MG63 (cell line): ENCODE results near the gene FPGS. TPM values are rescaled to one million over a fixed set of nuclear protein-coding genes. Genes with fewer than 3 reads are reported as not detected.
A peak's percentile ranks its signal among the peaks of the same experiment; 100 is the strongest.
"Not testable (repeated sequence)": the region's sequence is repeated elsewhere in the genome, so short reads cannot be mapped to it uniquely, and the experiment has no call there.

Experiments
- DNase-seq: peaks from one replicate; pipeline ENCODE4 v3.0.0-alpha.2; 2020
- H3K27me3 ChIP-seq: fragments of 250-450 bp; sonication (Bioruptor Pico); 2 replicates; pipeline ENCODE4 v1.5.1; 2020; ENCODE audit warnings: mild to moderate bottlenecking, moderate library complexity
- H3K36me3 ChIP-seq: fragments of 250-450 bp; sonication (Bioruptor Pico); 2 replicates; pipeline ENCODE4 v1.5.1; 2020; ENCODE audit warnings: mild to moderate bottlenecking, moderate library complexity
- H3K4me3 ChIP-seq: fragments of 250-450 bp; sonication (Bioruptor Pico); 2 replicates; pipeline ENCODE4 v1.5.1; 2020; ENCODE audit warnings: mild to moderate bottlenecking, moderate library complexity
- H3K9me3 ChIP-seq: fragments of 250-450 bp; sonication (Bioruptor Pico); 2 replicates; pipeline ENCODE4 v1.5.1; 2020; ENCODE audit warnings: mild to moderate bottlenecking, moderate library complexity
- total RNA-seq: library from RNA; depleted of rRNA; stranded (reverse); fragments of >200 nt; shearing (Covaris generic); gene quantifications from 2 replicates; pipeline ENCODE4 v1.2.3, GENCODE V29; 2014; ENCODE audit warnings: low replicate concordance; rRNA removed

The FPGS gene, protein sequence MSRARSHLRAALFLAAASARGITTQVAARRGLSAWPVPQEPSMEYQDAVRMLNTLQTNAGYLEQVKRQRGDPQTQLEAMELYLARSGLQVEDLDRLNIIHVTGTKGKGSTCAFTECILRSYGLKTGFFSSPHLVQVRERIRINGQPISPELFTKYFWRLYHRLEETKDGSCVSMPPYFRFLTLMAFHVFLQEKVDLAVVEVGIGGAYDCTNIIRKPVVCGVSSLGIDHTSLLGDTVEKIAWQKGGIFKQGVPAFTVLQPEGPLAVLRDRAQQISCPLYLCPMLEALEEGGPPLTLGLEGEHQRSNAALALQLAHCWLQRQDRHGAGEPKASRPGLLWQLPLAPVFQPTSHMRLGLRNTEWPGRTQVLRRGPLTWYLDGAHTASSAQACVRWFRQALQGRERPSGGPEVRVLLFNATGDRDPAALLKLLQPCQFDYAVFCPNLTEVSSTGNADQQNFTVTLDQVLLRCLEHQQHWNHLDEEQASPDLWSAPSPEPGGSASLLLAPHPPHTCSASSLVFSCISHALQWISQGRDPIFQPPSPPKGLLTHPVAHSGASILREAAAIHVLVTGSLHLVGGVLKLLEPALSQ
- 100 and 115 TPM in 2 replicates for total RNA-seq

DNA sequence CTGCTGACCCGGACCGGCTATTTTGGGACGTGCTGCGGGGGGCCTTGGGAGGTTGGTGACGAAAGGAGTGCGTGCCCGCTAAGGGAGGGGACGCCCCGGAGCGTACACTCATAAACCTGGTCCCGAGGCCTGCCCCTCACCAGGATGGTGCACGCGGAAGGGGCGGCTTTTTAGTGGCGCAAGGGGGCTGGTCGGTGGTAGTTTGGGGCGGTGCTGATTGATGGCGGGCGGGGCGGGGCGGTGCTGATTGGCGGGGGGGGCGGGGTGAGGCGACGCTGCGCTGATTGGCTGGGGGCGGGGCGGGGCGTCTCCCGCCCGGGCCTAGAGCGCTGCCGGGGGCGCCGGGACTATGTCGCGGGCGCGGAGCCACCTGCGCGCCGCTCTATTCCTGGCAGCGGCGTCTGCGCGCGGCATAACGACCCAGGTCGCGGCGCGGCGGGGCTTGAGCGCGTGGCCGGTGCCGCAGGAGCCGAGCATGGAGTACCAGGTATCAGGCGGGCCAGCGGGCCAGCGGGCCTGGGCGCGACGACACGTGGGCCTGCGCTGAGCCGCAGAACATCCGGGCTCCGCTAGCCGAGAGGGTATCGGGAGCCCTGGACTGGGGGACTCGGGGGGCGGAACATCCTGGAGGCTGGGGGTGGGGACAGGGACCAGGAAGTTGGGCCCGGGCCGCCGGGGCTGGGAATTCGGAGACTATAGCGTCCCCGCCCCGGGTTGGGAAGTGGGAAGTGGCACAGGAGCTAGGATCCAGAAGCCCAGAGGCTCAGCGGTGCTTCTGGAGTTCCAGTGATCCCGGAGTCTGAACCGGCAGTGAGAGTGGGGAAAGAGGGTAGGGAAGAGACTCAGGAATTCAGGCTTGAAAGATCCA is at the start of gene FPGS:
FPGS (plus strand) TSS at position 307 of the 868 bp plus-strand sequence; CDS start at position 350, 43 bp downstream.
- Histone ChIP-seq H3K4me3 (peak within 1 kb of the TSS; percentile 84), H3K9me3 (no peaks in the 10 kb centered on the region), H3K27me3 (no peaks in the 10 kb centered on the region), H3K36me3 (peaks cover 33% of the 10 kb centered on the region)
- peak; percentile 92 for DNase-seq

DNA sequence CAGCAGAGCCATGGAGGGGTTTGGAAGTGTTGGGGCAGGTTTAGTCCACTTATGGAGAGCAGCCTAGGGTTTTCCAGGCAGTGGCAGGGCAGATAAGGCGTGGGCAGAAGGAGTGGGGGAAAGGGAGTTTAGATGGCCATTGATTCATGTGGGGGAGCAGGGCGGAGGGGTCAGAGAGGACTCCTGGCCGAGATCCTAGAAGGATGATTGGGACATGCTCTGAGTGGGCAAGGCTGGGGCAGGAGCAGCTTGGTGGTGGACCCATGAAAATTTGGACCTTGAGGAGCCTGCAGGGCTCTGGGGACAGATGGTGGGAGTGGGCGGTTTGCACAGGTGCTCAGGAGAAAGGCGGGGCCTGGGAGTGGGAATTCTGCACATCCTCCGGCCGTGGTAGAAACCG is 49.5 kb upstream of the FPGS start:
- no peak overlapping the region for H3K4me3 ChIP-seq
- peaks cover 11% of the 10 kb centered on the region for H3K27me3 ChIP-seq
- no peak for DNase-seq
- H3K9me3 ChIP-seq = no peaks in the 10 kb centered on the region
- no peaks in the 10 kb centered on the region for H3K36me3 ChIP-seq

DNA sequence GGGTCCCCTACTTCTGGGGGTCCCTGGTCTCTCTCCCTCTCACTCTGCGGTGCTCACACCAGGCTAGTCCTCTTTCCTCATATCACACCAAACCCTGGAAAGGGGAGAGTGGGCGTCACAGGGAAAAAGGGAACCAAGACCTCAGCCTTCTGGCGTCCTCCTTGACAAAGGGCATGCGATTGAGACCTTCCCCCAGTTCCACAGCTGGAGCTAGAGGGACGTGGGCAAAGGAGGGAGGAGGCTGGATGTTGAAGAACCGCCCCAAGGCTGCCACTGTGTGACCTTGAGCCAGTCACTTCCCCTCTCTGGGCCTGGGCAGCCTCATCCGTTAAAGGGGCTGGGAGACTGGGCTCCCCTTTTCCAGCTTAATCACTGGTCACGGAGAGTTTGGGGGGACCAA is 49.1 kb upstream of the FPGS start:
- Histone ChIP-seq H3K4me3 (no peak overlapping the region), H3K27me3 (peaks cover 11% of the 10 kb centered on the region), H3K9me3 (no peaks in the 10 kb centered on the region), H3K36me3 (no peaks in the 10 kb centered on the region)
- no peak for DNase-seq

DNA sequence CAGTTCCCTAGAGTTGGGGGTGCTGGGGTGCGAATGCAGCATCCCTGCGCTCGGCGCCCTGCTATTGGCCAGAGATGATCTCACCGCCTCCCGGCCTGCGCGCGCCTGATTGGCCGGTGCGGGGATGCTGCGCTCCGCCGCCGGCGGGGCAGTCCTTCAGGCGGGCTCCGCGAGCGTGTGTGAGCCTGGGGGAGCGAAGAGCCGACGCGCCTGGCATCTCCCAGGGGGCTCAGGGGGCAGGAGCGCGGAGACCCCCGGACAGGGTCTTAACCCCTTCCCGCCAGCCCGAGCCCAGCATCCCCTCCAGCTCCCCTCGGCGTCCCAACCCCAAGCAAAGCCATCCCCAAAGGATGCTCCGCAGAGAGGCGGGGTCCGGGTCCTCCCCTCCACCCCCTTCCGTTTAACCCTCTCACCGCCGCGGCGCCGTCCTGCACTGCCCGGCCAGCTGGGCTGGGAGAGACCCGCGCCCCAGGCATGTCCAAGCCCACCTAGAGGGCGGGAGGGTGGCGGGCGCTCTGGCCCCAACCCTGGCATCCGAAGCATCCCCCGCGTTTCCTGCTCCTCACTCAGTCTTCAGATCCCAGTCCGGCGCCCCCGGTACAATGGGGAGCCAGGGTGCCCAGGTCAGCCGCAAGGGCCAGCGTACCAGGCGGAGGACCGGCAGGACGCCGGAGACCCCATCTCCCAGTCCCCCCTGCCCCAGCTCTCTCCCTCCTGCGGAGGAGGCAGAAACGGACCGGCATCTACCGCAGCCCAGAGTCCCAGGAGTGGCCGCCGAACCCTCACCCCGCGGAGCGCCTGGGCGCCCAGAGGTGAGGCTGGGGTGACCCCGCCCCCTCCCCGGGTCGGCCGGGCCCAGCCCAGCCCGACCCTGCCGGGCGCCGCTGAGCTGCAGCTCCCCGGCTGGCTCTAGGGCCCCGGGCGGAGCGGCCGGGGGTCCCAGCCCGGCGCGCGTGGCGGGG is 48.3 kb upstream of the FPGS start:
- H3K27me3 ChIP-seq = peaks cover 11% of the 10 kb centered on the region
- H3K36me3 ChIP-seq = no peaks in the 10 kb centered on the region
- no peak for DNase-seq
- no peaks in the 10 kb centered on the region for H3K9me3 ChIP-seq
- H3K4me3 ChIP-seq = no peak overlapping the region

DNA sequence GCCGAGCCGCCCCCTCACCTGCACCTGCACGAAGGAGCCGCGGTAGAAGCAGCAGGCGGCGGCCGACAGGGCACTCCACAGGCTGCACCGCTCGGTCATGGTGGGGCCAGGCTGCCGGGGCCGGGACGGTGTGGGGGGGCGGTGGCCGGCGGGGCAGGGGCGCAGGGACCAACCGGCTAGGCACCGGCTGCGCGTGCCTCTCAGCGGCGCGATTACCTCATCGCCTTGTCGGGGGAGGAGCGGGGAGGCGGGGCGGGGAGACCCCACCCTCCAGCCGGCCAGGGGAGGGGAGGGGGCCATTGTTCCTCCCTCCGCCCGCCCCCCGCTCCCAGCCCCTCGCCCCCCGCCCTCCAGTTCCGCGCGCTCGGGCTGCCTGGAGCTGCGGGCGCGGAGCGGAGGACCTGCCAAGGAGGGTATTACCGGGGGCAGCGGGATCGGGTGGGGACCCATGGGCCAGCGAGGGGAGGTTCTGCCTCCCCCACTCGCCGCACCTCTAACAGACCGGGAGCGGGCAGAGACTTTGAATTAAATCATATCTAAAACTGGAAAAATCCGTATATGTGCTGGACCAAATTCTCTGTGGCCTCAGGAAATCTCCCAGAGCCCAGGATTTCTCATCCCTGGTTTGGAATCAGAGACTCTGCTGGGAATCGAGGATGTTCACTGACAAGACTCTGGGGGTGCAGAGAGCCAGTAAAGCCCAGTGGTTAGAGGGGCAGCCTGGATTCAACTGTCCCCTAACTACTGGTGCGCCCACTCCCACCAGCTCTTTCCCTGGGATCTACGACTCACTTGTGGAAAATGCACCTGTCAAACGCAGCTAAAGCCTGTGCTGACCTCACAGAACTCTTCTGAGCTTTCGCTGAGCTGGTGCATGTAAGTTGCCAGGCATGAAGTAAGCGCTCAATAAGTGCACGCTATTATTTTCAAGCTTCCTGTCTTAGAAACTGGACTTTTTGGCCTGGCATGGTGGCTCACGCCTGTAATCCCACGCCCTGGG is 47.3 kb upstream of the FPGS start:
- no peak for DNase-seq
- Histone ChIP-seq H3K9me3 (no peaks in the 10 kb centered on the region), H3K27me3 (peaks cover 11% of the 10 kb centered on the region), H3K36me3 (no peaks in the 10 kb centered on the region), H3K4me3 (no peak overlapping the region)

DNA sequence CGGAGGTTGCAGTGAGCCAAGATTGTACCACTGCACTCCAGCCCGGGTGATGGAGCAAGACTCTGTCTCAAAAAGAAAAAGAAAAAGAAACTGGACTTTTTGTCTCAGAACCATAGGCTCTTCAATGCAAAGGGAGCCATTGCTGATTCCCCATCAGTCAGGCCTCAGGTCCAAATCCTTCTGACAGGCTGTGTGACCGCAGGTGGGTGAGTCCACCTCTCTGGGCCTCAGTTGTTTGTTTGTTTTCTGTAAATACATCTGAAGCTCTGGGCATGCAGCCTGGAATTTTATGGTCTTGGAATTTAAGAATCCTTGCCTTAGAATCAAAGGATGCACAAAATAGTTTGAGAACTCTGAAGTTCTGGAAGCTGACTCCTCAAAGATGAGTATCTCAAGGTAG is 46.4 kb upstream of the FPGS start:
- H3K4me3 ChIP-seq = no peak overlapping the region
- H3K27me3 ChIP-seq = peaks cover 11% of the 10 kb centered on the region
- no peak for DNase-seq
- no peaks in the 10 kb centered on the region for H3K9me3 ChIP-seq
- H3K36me3 ChIP-seq = no peaks in the 10 kb centered on the region

DNA sequence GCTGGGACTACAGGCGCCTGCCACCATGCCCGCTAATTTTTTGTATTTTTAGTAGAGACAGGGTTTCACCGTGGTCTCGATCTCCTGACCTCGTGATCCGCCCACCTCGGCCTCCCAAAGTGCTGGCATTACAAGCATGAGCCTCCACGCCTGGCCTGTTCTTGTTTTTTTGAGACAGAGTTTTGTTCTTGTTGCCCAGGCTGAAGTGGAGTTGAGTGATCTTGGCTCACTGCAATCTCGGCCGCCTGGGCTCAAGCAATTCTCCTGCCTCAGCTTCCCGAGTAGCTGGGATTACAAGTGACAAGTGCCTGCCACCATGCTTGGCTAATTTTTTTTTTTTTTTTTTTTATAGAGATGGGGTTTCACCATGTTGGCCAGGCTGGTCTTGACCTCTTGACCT is 45.9 kb upstream of the FPGS start:
- not testable (repeated sequence) for H3K36me3 ChIP-seq, H3K4me3 ChIP-seq, H3K9me3 ChIP-seq, DNase-seq
- H3K27me3 ChIP-seq = peaks cover 11% of the 10 kb centered on the region

DNA sequence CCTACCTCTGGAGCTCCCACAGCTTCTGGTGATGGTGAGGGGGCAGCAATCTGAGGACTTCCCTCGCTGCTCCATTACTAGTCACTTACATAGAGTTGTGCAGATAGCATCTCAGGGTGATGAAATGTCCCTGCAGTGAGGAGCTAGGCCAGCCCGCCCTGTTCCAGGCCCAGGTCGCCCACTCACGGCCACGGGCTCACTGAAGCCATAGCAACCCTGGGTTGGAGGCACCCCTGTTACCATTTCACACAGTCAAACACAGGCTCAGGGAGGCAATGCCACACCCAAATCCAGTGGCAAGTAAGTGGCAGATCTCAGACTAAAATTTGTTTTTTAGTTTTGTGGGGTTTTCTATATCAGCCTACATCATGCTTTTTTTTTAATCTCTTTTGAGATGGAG is 43.8 kb upstream of the FPGS start:
- H3K9me3 ChIP-seq = no peaks in the 10 kb centered on the region

DNA sequence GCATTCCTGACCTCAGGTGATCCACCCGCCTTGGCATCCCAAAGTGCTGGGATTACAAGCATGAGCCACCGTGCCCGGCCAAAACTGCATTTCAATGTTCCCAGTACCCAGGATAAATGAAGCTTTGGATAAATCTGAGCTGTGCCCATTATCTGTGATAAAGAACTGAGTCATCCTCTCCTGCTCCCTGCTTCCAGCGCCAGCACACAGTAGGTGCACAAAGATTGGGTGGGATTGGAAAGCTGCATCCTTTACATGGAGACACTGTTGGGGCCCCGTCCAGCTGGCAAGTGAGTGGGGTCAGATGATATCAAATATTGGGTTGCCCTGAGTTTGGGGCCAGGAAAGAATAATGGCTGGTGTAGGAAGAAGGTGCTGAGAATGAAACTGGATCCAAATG is 41.6 kb upstream of the FPGS start:
- H3K9me3 ChIP-seq = no peaks in the 10 kb centered on the region
- H3K27me3 ChIP-seq = no peaks in the 10 kb centered on the region; the same call in 1 of the 2 replicates
- no peaks in the 10 kb centered on the region for H3K36me3 ChIP-seq
- no peak for DNase-seq
- H3K4me3 ChIP-seq = no peak overlapping the region

More for the DNA sequence above, 43.8 kb upstream of the FPGS start:
- H3K27me3 ChIP-seq = peaks cover 9% of the 10 kb centered on the region
- H3K4me3 ChIP-seq = no peak overlapping the region
- no peak for DNase-seq
- no peaks in the 10 kb centered on the region for H3K36me3 ChIP-seq

DNA sequence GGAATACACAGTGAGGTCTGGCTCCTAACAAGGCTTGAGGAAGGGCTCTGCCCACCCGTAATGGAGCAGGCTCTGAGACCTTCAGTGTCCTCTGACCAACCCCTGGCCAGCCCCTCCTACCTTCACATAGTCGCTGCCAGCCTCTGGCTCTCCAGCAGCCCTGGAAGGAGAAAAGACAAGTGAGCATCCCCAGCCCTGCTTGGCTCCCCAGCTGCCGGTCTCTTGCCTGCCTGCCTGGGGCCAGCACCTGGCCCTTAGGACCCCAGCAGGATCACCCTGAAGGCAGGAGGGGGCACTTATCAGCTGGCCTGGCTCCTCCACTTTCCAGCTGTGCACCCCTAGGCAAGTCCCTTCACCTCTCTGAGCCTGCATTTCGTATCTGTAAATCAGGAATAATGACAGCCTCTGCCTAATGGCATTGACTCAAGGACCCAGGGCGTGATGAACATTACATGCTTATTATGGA is 41.2 kb upstream of the FPGS start:
- H3K36me3 ChIP-seq = no peaks in the 10 kb centered on the region
- no peaks in the 10 kb centered on the region for H3K27me3 ChIP-seq
- no peak overlapping the region for H3K4me3 ChIP-seq
- no peaks in the 10 kb centered on the region for H3K9me3 ChIP-seq
- DNase-seq = no peak

DNA sequence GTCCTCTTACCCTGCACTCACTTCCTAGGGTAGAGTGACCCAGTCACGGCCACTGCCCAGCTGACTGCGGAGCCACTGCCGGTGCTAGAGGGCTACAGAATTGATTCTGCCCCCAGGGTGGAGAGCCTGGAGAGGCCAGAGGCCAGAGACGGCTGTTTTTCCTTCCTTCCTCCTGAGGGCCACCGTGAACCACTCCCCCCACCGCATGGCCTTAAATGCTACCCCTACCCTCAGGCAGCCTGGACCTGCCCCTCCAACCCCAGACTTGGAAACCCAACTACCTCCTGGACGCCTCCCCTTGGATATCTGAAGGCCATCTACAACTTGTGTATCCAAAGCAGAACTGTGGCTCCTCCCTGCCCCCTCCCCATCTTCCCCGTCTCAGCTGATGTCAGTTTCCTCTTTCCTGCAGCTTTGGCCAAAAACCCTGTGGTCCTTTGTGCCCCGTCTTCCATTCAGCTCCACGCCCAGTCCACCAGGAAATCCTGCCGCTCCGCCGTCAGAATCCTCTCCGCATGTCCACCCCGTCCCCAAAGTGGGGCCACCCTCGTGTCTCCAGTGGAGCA is 40.5 kb upstream of the FPGS start:
- DNase-seq = no peak
- Histone ChIP-seq H3K36me3 (no peaks in the 10 kb centered on the region), H3K9me3 (no peaks in the 10 kb centered on the region), H3K4me3 (no peak overlapping the region), H3K27me3 (no peaks in the 10 kb centered on the region)

DNA sequence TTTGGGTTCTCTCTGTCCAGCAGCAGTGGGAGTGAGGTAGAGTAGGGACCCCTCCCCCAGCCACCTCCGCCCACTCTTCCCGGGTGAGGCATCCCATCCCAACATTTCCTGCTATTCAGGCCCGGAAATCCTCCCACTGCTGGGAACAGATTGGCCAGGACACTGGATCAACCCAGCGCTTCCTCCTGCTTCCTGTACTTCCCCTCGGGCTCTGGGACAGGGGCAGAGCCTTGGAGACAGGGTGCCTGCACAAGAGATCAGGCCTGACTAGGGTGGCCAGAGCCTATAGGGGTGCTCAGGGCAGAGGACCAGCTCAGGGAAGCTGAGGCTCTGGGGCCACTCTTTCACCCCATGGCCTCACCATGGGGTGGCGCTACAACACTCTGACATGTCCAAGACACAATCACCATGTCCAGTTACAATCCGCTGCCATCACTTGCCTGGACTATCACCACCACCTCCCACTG is 38.7 kb upstream of the FPGS start:
- no peaks in the 10 kb centered on the region for H3K9me3 ChIP-seq
- no peaks in the 10 kb centered on the region for H3K27me3 ChIP-seq
- H3K4me3 ChIP-seq = no peak overlapping the region
- no peak for DNase-seq
- H3K36me3 ChIP-seq = no peaks in the 10 kb centered on the region

DNA sequence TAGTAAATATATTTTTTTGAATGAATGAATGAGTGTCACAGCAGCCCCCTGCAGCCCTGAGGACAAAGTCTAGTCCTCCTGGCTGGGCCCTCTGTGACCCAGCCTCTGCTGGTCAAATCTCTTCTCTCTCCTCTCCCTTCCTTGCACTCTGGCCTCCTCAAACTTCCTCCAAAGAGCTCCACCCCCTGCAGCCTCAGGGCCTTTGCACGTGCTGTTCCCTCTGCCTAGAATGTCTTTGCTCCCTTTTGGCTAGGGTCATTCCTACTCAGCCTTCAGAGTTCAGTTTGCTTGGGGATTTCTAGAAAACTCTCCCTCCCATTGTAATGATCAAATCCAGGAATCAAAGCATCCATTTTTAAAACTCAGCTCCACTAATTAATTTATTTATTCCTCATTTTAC is 37.3 kb upstream of the FPGS start:
- no peaks in the 10 kb centered on the region for H3K36me3 ChIP-seq
- H3K4me3 ChIP-seq = no peak overlapping the region
- DNase-seq = no peak
- H3K27me3 ChIP-seq = no peaks in the 10 kb centered on the region
- H3K9me3 ChIP-seq = no peaks in the 10 kb centered on the region

DNA sequence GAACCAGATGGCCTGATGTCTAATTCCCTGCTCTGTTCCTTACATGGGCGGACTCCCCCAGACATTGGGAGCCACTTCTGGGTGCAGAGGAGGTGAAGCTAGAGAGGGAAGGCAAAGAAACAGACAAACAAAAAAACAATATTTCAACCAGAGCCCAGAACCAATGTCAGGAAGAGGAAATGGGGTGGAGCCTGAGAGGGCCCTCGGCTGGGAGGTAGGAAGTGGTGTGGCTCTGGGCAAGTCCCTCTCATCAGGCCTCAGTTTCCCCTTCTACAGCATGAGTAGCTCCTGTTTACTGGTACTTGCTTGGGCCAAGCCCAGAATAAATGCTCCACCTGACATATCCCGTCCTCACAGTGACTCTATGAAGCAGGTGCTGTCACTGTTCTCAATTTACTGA is 35.3 kb upstream of the FPGS start:
- DNase-seq = no peak
- Histone ChIP-seq H3K9me3 (no peaks in the 10 kb centered on the region), H3K4me3 (no peak overlapping the region)

DNA sequence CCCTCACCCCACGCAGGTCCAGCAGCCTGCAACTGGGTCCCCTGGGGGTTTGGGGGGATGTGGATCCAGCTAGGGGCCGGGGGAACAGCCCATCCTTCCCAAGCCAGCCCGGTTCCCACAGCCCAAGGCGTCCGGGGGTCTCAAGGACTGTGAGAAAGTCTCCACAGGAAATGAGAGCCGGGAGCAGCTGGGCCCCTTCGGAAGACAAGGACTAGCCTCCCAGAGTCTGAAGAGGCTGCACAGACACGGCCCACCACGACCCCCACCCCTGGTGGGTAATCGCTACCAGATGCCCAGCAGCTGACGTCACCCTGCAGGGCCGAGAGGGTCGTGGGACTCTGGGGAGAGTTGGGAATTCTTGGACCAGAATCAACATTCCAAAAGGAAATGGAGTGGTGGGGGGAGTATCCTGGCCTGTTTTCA is 34.8 kb upstream of the FPGS start:
- Histone ChIP-seq H3K4me3 (no peak overlapping the region), H3K27me3 (no peaks in the 10 kb centered on the region), H3K36me3 (no peaks in the 10 kb centered on the region), H3K9me3 (no peaks in the 10 kb centered on the region)
- DNase-seq = no peak

More for the DNA sequence above, 35.3 kb upstream of the FPGS start:
- Histone ChIP-seq H3K27me3 (no peaks in the 10 kb centered on the region), H3K36me3 (no peaks in the 10 kb centered on the region)
